ENCODE measurements around the gene ADAM19.

Gene ADAM19

GRCh38 chr5:157575381-157576020, at the start of gene ADAM19:
TSS of gene ADAM19 (minus strand) at chr5:157575775. CDS start at chr5:157575696, 79 bp downstream.
- in situ Hi-C loops (cut with HindIII; ENCODE audit: low sequenced_read_pairs): no loop called here

DNA sequence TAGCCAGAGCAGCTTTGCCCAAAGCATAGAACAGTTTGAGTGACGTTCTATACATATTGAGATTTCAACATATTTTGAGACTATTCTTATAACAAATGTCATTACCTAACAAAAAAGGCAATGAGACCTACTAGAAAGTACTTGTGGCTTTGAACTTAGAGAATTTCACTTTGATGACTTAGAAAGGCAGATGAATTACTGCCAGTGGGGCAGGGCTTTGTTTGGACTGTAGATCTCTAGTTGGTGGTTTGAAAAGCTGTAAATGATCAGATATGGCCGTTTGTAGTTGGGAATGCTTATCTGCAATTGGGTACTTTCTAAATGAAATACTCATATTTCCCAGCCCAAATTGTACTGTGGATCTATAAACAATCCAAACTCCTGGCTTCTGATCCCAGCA, 48.6 kb upstream of the ADAM19 start:
- in situ Hi-C loops (cut with HindIII; ENCODE audit: low sequenced_read_pairs): no loop called here

- in situ Hi-C loops (cut with HindIII; ENCODE audit: low sequenced_read_pairs): no loop called here
Observed at GRCh38 chr5:157620776-157621175, 45.2 kb upstream of the ADAM19 start.

DNA sequence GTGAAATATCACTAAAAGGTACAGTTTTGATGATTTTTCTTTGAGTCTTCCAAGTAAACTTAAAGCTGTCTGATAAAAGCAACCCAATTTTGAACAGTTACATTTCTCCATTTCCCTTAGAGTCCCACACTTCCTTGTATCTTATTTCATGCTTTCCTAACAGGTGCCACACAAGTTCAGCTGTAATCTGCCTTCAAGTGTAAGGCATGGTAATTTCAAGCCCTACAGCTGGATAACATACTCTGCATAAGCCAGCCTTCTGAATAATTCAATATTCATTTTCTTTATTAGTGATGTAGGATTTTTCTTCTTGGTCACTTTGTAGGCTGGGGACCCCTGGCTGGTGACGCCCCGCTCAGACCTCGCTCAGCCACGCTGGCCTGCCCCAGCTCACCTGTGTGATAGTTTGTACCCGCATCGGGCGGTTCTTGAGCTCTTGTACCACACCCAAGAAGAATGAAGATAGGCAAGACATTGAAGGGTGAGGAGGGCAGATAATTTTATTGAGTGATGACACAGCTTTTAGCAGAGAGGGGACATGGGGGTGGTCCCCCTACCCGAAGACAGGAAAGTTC, 42.7 kb upstream of the ADAM19 start:
- in situ Hi-C loops (cut with HindIII; ENCODE audit: low sequenced_read_pairs): no loop called here

GRCh38 chr5:157616785-157617184, 41.2 kb upstream of the ADAM19 start:
- in situ Hi-C loops (cut with HindIII; ENCODE audit: low sequenced_read_pairs): no loop called here

DNA sequence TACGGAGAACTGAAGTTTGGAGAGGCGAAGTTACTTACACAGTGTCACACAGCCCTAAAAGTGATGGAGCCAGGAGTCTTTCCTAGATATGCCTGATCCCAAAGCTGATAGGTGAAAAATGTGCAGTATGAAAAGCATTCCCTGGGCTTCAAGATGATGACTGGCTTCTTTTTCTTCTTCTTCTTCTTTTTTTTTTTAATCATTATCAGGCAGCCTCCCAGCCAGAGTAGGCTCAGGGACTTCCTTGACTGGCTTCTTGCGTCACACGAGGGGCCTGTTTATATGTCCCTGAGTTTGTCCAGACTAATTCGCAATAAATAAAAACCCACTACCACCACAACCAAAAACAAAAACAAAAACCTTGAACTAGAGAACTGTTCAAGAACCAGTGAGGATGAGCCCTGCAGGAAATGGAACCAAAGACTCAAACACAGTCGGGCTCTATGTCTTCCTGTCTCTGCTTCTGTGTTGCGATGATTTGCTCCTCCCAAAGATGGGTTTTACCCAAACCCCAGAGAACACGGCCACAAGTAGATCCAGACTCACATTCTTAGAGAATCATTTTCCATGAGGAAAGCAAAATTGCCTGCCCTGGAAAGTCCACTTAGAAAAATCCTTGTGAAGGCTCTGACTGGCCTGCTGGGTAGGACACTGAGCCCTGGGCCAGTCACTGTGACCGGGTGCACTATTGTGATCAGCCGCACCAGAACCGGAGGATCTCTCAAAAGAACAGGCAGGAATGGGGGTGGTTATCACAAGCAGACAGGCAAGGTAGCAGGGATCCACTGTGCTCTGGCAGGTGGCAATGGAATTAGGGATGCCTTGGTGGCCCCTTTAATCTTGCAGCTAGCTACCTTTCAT, 38.0 kb upstream of the ADAM19 start:
- in situ Hi-C loops (cut with HindIII; ENCODE audit: low sequenced_read_pairs): no loop called here

DNA sequence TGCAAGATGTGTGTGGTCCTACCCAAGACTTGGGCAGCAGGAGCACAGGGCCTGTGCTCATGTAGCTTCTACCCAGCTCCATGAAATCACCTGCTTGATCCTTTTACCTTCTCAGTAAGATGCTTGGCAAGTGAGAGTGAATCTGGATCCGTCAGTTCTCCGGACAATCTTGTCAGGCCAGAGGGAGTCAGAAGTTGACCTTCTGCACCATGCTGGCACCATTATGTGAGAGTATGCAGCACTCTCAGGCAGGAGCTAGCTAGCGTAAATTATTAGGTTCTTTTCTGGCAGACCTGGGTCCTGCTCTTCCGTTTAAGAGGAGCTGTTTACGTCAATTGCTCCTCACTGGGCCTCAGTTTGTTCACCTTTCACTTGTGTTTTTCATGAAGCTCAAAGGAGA, 37.0 kb upstream of the ADAM19 start:
- in situ Hi-C loops (cut with HindIII; ENCODE audit: low sequenced_read_pairs): no loop called here

DNA sequence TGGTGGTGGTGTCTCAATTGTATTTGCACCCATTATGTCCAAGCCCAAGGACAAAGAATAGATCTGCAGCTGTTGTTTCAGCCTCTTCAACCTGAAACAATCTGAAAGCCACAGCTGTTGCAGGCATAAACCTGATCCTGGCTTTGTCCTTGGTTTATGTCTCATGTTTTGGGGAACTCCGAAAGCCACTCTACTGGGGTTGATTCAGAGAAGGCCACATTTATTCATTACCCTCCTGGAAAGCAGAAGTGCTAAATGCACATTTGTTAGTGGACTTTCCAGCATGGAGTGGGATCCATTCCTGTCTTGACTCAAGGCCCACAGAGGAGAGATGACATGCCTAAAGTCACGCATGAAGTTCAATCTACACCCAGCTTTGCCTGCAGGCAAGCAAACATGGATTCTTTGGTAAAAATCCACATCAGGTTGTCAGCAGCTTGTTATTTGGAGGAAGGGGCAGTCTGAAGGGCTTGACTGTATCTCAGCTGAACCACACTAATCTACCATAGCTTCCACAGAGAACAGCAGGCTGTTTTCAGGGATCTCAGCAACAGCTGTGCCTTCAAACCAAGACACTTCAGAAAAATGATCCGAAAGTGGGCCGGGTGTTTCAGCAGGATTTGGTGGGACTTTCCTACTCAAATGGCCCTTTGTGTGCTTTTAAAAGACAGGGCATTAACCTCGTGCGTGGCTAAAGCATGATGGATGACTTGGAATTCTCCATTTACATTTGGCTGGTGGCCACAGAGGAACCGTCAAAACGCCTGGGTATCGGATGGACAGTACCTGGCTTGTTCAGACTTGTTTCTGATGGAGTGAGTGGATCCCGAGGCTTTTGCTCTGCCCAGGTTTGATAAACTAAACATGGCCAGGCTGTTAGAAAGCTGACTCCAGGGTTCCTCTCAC, 36.2 kb upstream of the ADAM19 start:
- in situ Hi-C loops (cut with HindIII; ENCODE audit: low sequenced_read_pairs): no loop called here

DNA sequence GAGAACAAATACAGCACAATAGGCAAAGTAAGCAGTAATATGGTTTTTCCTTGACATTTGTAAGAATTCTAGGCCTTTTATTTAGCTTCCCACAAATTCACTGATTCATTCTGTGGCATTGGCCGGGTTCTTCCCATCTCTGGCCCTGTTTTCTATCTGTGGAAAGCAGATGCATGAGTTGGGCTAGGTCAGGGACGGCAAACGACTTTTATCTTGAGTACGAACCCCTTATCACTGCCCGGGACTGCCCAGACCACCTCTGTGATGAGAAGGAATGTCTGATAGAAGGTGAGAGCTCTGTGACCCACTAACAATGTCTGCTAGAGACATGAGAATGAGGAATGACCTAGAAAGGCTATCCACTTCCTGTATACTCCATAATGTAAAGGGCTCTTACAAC, 35.4 kb upstream of the ADAM19 start:
- in situ Hi-C loops (cut with HindIII; ENCODE audit: low sequenced_read_pairs): no loop called here

- in situ Hi-C loops (cut with HindIII; ENCODE audit: low sequenced_read_pairs): no loop called here
Observed at GRCh38 chr5:157608972-157609565, 33.5 kb upstream of the ADAM19 start.

DNA sequence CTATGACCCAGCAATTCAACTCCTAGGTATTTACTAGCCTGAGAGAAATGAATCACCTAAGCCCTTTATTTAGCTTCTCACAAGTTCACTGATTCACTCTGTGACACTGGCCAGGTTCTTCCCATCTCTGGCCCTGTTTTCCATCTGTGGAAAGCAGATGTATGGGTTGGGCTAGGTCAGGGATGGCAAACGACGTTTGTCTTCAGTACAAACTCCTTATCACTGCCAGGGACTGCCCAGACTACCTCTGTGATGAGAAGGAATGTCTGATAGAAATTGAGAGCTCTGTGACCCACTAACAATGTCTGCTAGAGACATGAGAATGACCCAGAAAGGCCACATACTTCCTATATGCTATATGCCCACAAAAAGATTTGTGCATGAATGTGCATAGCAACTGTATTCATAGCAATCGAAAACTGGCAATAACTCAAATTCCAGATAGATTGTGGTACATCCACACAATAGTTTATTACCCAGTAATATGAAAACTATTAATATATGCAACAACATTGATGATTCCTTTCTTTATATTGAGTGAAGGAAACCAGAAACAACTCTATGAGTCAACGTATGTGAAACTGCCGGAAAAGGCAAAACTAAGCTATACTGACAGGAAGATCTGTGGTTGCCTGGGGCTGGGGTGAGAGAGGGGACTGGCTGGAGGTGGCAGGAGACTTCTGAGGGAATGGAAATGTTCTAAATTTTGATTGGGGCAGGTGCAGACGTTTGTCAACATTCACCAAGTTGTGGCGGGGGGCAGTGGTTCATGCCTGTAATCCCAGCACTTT, 32.0 kb upstream of the ADAM19 start:
- in situ Hi-C loops (cut with HindIII; ENCODE audit: low sequenced_read_pairs): no loop called here

DNA sequence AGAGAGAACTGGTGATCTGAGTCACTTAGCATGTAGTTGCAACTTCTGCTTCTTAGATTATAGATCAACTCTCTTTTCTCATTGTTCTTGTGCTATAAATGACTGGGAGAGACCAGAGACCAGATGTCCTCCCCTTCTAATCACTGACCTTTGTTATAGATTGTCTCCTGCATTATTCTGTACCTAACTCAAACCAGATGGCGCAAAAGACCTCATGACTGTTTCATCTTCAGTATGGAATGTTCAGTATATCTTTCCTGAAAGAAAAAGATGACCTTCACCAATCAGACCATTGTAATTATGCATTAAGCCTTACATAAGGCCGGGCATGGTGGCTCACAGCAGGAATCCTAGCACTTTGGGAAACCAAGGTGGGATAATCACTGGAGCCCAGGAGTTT, 30.5 kb upstream of the ADAM19 start:
- in situ Hi-C loops (cut with HindIII; ENCODE audit: low sequenced_read_pairs): no loop called here

- in situ Hi-C loops (cut with HindIII; ENCODE audit: low sequenced_read_pairs): no loop called here
Observed at GRCh38 chr5:157603333-157604190, 28.0 kb upstream of the ADAM19 start.

DNA sequence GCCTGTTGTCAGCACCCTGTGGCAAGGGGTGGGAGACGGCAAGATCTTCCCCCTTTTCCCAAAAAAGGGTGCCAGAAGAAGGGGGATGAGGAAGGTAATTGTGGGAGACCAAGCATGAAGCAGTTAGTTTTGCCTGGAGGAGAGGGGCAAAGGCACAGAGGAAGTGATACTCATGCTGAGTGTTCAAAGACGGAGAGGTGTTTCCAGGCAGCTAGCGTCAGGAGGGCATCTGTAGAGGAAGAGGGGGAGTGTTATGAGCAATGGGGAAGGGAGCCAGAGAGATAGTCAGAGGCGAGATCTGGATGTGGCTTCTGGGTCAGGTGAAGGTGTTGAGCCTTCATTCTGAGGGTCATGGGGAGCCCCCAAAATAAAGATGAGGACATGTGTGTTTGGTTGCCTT, 26.9 kb upstream of the ADAM19 start:
- in situ Hi-C loops (cut with HindIII; ENCODE audit: low sequenced_read_pairs): no loop called here

DNA sequence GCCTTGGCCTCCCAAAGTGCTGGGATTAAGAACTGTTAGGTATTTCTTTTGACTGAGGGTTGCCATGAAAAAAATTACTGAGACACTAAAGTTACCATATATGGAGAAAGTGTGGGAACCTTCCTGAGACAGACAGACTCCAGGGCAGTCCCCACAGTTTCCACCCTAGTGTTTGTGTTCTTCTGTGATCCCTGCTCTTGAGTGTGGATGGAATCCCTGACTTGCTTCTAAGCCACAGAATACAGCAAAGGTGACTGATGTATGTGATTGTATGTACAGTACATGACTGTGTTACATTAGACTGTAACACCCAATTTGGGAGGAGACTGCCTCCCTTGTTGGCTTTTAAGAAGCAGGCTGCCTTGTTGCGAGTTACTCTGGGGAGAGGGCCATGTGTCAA, 24.7 kb upstream of the ADAM19 start:
- in situ Hi-C loops (cut with HindIII; ENCODE audit: low sequenced_read_pairs): no loop called here

DNA sequence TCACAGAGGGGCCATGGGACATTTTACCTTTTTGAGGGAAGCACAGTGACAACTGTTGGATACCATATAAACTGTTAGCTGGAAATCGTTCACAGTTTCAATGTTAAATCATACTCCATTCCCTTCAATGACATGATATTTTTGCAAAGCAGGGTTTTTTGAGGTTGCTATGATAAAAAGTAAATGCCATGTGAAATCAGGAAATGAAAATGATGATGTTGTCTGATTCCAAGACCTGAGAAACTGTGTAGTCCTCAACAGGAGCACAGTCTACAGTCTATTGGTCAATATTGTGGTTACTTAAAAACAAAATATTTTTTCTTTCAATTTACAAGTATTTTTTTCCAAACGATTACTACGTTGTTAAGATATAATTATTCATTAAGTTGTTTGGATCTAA, 24.0 kb upstream of the ADAM19 start:
- in situ Hi-C loops (cut with HindIII; ENCODE audit: low sequenced_read_pairs): no loop called here

GRCh38 chr5:157598350-157598936, 22.9 kb upstream of the ADAM19 start:
- in situ Hi-C loops (cut with HindIII; ENCODE audit: low sequenced_read_pairs): no loop called here

- in situ Hi-C loops (cut with HindIII; ENCODE audit: low sequenced_read_pairs): no loop called here
Observed at GRCh38 chr5:157597277-157597676, 21.7 kb upstream of the ADAM19 start.

DNA sequence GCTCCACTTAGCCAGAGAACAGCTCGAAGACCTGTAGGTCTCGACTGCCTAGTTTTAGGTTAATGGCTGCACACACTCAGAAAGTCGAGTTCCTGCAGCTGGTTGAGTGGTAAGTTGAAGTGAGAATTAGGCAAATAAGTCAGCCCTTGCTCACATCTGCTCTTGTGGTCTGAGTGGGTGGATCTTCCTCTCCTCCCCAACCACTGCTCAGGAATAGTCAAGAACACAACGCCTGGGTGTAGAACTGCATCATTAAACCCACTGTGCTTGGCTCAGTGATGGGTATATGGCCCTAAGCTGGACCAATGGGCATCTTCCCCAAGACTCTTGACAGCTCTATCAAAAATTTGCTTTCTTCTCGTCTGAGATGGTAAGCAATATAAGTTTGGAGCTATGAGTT, 20.9 kb upstream of the ADAM19 start:
- in situ Hi-C loops (cut with HindIII; ENCODE audit: low sequenced_read_pairs): no loop called here

Data from DLD1 (cell line).